ENCODE measurements around the gene TRPV2. TPM values are rescaled to one million over a fixed set of nuclear protein-coding genes. Genes with fewer than 3 reads are reported as not detected.
A peak's percentile ranks its signal among the peaks of the same experiment; 100 is the strongest.
"Not testable (repeated sequence)": the region's sequence is repeated elsewhere in the genome, so short reads cannot be mapped to it uniquely, and the experiment has no call there.

TRPV2 gene
- total and polyA plus RNA-seq, 4 donors: 2.9 to 9.3 (median 4.6) TPM

- Histone ChIP-seq H3K36me3 (ENCODE audit: control insufficient read depth in 4 of 4, insufficient read depth in 3 of 4, low read depth in 1 of 4, low read length in 3 of 4) (peaks cover 8 to 35% (median 19%) of the 10 kb centered on the region in 4 donors), H3K9ac (ENCODE audit: low read depth in 1 of 2, low read length in 2 of 2) (peak overlapping the region; percentile 88 to 95), H3K27ac (ENCODE audit: low read depth in 1 of 2, low read length in 2 of 2) (peak overlapping the region; percentile 85), H3K4me1 (ENCODE audit: control insufficient read depth in 4 of 4, insufficient read depth in 4 of 4, low read length in 3 of 4) (peaks cover 10 to 43% (median 33%) of the 10 kb centered on the region in 4 donors), H3K4me3 (ENCODE audit: low read depth in 1 of 3, low read length in 3 of 3) (peak overlapping the region; percentile 79 to 89 (median 88))
- not testable (repeated sequence) for H3K9me3 ChIP-seq (ENCODE audit: control insufficient read depth in 4 of 4, low read length in 3 of 4); H3K27me3 ChIP-seq (ENCODE audit: control insufficient read depth in 4 of 4, insufficient read depth in 4 of 4, low read length in 3 of 4); DNase-seq (ENCODE audit: low spot score)
- WGBS: 71% methylated on average over 5 of the region's 5 CpGs
These were observed 25.0 kb downstream of the TRPV2 start for GRCh38 chr17:16440354-16440753.

- H3K27me3 ChIP-seq (ENCODE audit: control insufficient read depth in 4 of 4, insufficient read depth in 4 of 4, low read length in 3 of 4): no peaks in the 10 kb centered on the region
- no peak for DNase-seq (ENCODE audit: low spot score)
- peak overlapping the region in 1 of 3 donors; percentile 10 for H3K4me3 ChIP-seq (ENCODE audit: low read depth in 1 of 3, low read length in 3 of 3)
- no peak for TF ChIP-seq CTCF (IDR thresholded peaks at IDR 0.05; ENCODE audit: low read depth, low read length, missing input control)
- TF ChIP-seq FOXA1 (IDR thresholded peaks at IDR 0.05): no peak
- no peak for TF ChIP-seq SP1 (IDR thresholded peaks at IDR 0.05)
- TF ChIP-seq TAF1 (conservative IDR thresholded peaks at IDR 0.05): no peak
- no peak for TF ChIP-seq EGR1 (IDR thresholded peaks at IDR 0.05; ENCODE audit: low read depth in 2 of 2)
- TF ChIP-seq HNF4A (conservative IDR thresholded peaks at IDR 0.05): no peak
- no peak for TF ChIP-seq REST (IDR thresholded peaks at IDR 0.05)
- TF ChIP-seq YY1 (IDR thresholded peaks at IDR 0.05): no peak
- no peak for TF ChIP-seq RXRA (IDR thresholded peaks at IDR 0.05)
- no peak for TF ChIP-seq HNF4G (IDR thresholded peaks at IDR 0.05)
- no peak for TF ChIP-seq ATF3 (IDR thresholded peaks at IDR 0.05)
- no peak for TF ChIP-seq FOXA2 (IDR thresholded peaks at IDR 0.05)
- no peak for TF ChIP-seq JUND (IDR thresholded peaks at IDR 0.05)
- TF ChIP-seq MAX (IDR thresholded peaks at IDR 0.05): no peak
- no peak for TF ChIP-seq RAD21 (IDR thresholded peaks at IDR 0.05)
- TF ChIP-seq GABPA (IDR thresholded peaks at IDR 0.05 in 1 of 2, conservative IDR thresholded peaks at IDR 0.05 in 1 of 2): no peak
- no peak overlapping the region for H3K9ac ChIP-seq (ENCODE audit: low read depth in 1 of 2, low read length in 2 of 2)
- peaks cover 8 to 35% (median 19%) of the 10 kb centered on the region in 4 donors for H3K36me3 ChIP-seq (ENCODE audit: control insufficient read depth in 4 of 4, insufficient read depth in 3 of 4, low read depth in 1 of 4, low read length in 3 of 4)
- H3K4me1 ChIP-seq (ENCODE audit: control insufficient read depth in 4 of 4, insufficient read depth in 4 of 4, low read length in 3 of 4): peaks cover 10 to 46% (median 36%) of the 10 kb centered on the region in 4 donors
- no peaks in the 10 kb centered on the region for H3K9me3 ChIP-seq (ENCODE audit: control insufficient read depth in 4 of 4, low read length in 3 of 4)
- H3K27ac ChIP-seq (ENCODE audit: low read depth in 1 of 2, low read length in 2 of 2): no peak overlapping the region
- WGBS: 85% methylated on average over 3 of the region's 3 CpGs
These were observed 25.7 kb downstream of the TRPV2 start for GRCh38 chr17:16440901-16441629.
